GM12878 (cell line): ENCODE results near the gene AP3D1. TPM values are rescaled to one million over a fixed set of nuclear protein-coding genes. Genes with fewer than 3 reads are reported as not detected.

Experiments
- BCL11A ChIP-seq: IDR thresholded peaks from 2 replicates; pipeline ENCODE4 v1.6.1; 2011; ENCODE audit warnings: low read depth, low read length
- CEBPZ ChIP-seq: fragments of 150-350 bp; IDR thresholded peaks from 2 replicates; pipeline ENCODE4 v1.6.1; 2016; ENCODE audit warnings: low read depth, low read length
- EED ChIP-seq: sonication (generic); IDR thresholded peaks from 2 replicates; pipeline ENCODE4 v1.6.1; 2016; ENCODE audit warnings: antibody characterized with exemption, low read depth
- KAT2A ChIP-seq: conservative IDR thresholded peaks from 2 replicates; pipeline ENCODE4 v1.6.1; 2011; ENCODE audit warnings: low read depth, low read length; ENCODE audit not compliant: control insufficient read depth
- LARP7 ChIP-seq: fragments of 450-650 bp; IDR thresholded peaks from 2 replicates; pipeline ENCODE4 v1.6.1; 2017; ENCODE audit warnings: mild to moderate bottlenecking
- MTA2 ChIP-seq: fragments of 450-650 bp; IDR thresholded peaks from 2 replicates; pipeline ENCODE4 v1.6.1; 2016; ENCODE audit warnings: low read depth, mild to moderate bottlenecking, moderate library complexity
- SMC3 ChIP-seq: IDR thresholded peaks from 2 replicates; pipeline ENCODE4 v1.6.1; 2011; ENCODE audit warnings: low read length, improper control_type of control experiment, borderline replicate concordance
- SREBF2 ChIP-seq: IDR thresholded peaks from 2 replicates; pipeline ENCODE4 v1.6.1; 2012; ENCODE audit warnings: mild to moderate bottlenecking, low read length
- ZBED1 ChIP-seq: IDR thresholded peaks from 2 replicates; pipeline ENCODE4 v1.6.1; 2016; ENCODE audit warnings: borderline replicate concordance
- polyA plus RNA-seq, 11 experiments: library from polyadenylated mRNA; depleted of rRNA in 4 of 11; unstranded in 6 of 11; stranded (reverse) in 5 of 11; fragments of >200 nt; fragmentation: Nextera tagmentation in 4 of 11; fragmentation: Illumina TruSeq in 1 of 11; extraction: Ambion mirVana in 4 of 11; extraction: Trizol in 1 of 11; gene quantifications; 1 replicate in 1 of 11; 2 replicates in 10 of 11; pipeline versions ENCODE4 v1.2.1 to v1.2.3, GENCODE V29; 2011 to 2016; ENCODE audit warnings: inconsistent platforms in 2 of 11, missing spikeins in 2 of 11, low read depth in 1 of 11
- total RNA-seq, 4 experiments: library from RNA; depleted of rRNA in 3 of 4; stranded (reverse); fragments of >200 nt in 3 of 4; fragmentation: Illumina TruSeq in 1 of 4; extraction: Trizol in 1 of 4; gene quantifications; 2 replicates each; pipeline versions ENCODE4 v1.2.1 to v1.2.3, GENCODE V29; 2013 to 2021
- TF ChIP-seq, protein P1 (sequence below): fragments of 450-650 bp; IDR thresholded peaks from 2 replicates; pipeline ENCODE4 v1.6.1; 2016; ENCODE audit warnings: mild to moderate bottlenecking
- TF ChIP-seq, protein P2 (sequence below): IDR thresholded peaks from 2 replicates; pipeline ENCODE4 v1.6.1; 2012; ENCODE audit warnings: improper control_type of control experiment, low read depth, low read length; ENCODE audit not compliant: insufficient replicate concordance
- TF ChIP-seq, protein P3 (sequence below): fragments of 450-650 bp; formaldehyde crosslinking; IDR thresholded peaks from 2 replicates; pipeline ENCODE4 v1.4.0; 2020; ENCODE audit warnings: mild to moderate bottlenecking, moderate library complexity
- TF ChIP-seq, protein P4 (sequence below): fragments of 450-650 bp; conservative IDR thresholded peaks from 2 replicates; pipeline ENCODE4 v1.6.1; 2017; ENCODE audit warnings: mild to moderate bottlenecking, moderate library complexity

Gene AP3D1
- total and polyA plus RNA-seq, 10 of the 15 experiments (the other 5 are each of a cell fraction or from before 2014, with no cell fraction given): 1.5 to 108 (median 59.1) TPM

GRCh38 chr19:2084993-2085720, 66.2 kb downstream of the AP3D1 start (continued):
- TF ChIP-seq, protein P1, sequence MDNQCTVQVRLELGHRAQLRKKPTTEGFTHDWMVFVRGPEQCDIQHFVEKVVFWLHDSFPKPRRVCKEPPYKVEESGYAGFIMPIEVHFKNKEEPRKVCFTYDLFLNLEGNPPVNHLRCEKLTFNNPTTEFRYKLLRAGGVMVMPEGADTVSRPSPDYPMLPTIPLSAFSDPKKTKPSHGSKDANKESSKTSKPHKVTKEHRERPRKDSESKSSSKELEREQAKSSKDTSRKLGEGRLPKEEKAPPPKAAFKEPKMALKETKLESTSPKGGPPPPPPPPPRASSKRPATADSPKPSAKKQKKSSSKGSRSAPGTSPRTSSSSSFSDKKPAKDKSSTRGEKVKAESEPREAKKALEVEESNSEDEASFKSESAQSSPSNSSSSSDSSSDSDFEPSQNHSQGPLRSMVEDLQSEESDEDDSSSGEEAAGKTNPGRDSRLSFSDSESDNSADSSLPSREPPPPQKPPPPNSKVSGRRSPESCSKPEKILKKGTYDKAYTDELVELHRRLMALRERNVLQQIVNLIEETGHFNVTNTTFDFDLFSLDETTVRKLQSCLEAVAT: peak; percentile 93
- TF ChIP-seq, protein P2, sequence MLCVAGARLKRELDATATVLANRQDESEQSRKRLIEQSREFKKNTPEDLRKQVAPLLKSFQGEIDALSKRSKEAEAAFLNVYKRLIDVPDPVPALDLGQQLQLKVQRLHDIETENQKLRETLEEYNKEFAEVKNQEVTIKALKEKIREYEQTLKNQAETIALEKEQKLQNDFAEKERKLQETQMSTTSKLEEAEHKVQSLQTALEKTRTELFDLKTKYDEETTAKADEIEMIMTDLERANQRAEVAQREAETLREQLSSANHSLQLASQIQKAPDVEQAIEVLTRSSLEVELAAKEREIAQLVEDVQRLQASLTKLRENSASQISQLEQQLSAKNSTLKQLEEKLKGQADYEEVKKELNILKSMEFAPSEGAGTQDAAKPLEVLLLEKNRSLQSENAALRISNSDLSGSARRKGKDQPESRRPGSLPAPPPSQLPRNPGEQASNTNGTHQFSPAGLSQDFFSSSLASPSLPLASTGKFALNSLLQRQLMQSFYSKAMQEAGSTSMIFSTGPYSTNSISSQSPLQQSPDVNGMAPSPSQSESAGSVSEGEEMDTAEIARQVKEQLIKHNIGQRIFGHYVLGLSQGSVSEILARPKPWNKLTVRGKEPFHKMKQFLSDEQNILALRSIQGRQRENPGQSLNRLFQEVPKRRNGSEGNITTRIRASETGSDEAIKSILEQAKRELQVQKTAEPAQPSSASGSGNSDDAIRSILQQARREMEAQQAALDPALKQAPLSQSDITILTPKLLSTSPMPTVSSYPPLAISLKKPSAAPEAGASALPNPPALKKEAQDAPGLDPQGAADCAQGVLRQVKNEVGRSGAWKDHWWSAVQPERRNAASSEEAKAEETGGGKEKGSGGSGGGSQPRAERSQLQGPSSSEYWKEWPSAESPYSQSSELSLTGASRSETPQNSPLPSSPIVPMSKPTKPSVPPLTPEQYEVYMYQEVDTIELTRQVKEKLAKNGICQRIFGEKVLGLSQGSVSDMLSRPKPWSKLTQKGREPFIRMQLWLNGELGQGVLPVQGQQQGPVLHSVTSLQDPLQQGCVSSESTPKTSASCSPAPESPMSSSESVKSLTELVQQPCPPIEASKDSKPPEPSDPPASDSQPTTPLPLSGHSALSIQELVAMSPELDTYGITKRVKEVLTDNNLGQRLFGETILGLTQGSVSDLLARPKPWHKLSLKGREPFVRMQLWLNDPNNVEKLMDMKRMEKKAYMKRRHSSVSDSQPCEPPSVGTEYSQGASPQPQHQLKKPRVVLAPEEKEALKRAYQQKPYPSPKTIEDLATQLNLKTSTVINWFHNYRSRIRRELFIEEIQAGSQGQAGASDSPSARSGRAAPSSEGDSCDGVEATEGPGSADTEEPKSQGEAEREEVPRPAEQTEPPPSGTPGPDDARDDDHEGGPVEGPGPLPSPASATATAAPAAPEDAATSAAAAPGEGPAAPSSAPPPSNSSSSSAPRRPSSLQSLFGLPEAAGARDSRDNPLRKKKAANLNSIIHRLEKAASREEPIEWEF: peak; percentile 47
- TF ChIP-seq KAT2A (no peak), CEBPZ (no peak; the same call in 1 of the 2 replicates), ZBED1 (peak; percentile 94), BCL11A (peak; percentile 94), MTA2 (peak; percentile 77), LARP7 (peak; percentile 70), SREBF2 (no peak), EED (peak; percentile 95), SMC3 (no peak; the same call in 1 of the 2 replicates)
- TF ChIP-seq, protein P3, sequence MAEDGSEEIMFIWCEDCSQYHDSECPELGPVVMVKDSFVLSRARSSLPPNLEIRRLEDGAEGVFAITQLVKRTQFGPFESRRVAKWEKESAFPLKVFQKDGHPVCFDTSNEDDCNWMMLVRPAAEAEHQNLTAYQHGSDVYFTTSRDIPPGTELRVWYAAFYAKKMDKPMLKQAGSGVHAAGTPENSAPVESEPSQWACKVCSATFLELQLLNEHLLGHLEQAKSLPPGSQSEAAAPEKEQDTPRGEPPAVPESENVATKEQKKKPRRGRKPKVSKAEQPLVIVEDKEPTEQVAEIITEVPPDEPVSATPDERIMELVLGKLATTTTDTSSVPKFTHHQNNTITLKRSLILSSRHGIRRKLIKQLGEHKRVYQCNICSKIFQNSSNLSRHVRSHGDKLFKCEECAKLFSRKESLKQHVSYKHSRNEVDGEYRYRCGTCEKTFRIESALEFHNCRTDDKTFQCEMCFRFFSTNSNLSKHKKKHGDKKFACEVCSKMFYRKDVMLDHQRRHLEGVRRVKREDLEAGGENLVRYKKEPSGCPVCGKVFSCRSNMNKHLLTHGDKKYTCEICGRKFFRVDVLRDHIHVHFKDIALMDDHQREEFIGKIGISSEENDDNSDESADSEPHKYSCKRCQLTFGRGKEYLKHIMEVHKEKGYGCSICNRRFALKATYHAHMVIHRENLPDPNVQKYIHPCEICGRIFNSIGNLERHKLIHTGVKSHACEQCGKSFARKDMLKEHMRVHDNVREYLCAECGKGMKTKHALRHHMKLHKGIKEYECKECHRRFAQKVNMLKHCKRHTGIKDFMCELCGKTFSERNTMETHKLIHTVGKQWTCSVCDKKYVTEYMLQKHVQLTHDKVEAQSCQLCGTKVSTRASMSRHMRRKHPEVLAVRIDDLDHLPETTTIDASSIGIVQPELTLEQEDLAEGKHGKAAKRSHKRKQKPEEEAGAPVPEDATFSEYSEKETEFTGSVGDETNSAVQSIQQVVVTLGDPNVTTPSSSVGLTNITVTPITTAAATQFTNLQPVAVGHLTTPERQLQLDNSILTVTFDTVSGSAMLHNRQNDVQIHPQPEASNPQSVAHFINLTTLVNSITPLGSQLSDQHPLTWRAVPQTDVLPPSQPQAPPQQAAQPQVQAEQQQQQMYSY: no peak
- TF ChIP-seq, protein P4, sequence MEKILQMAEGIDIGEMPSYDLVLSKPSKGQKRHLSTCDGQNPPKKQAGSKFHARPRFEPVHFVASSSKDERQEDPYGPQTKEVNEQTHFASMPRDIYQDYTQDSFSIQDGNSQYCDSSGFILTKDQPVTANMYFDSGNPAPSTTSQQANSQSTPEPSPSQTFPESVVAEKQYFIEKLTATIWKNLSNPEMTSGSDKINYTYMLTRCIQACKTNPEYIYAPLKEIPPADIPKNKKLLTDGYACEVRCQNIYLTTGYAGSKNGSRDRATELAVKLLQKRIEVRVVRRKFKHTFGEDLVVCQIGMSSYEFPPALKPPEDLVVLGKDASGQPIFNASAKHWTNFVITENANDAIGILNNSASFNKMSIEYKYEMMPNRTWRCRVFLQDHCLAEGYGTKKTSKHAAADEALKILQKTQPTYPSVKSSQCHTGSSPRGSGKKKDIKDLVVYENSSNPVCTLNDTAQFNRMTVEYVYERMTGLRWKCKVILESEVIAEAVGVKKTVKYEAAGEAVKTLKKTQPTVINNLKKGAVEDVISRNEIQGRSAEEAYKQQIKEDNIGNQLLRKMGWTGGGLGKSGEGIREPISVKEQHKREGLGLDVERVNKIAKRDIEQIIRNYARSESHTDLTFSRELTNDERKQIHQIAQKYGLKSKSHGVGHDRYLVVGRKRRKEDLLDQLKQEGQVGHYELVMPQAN: peak; percentile 66
